Measurements from ENCODE around the gene TMEM167B.

- no peak for TF ChIP-seq CTCF (IDR thresholded peaks at IDR 0.05)
- TF ChIP-seq EP300 (IDR thresholded peaks at IDR 0.05), result no peak
Measured at GRCh38 chr1:109114342-109114674, 23.7 kb downstream of the TMEM167B start.
